H7 (cell line): Measurements from ENCODE around the gene GALNS. TPM values are rescaled to one million over a fixed set of nuclear protein-coding genes. Genes with fewer than 3 reads are reported as not detected.
A peak's percentile ranks its signal among the peaks of the same experiment; 100 is the strongest.
"Not testable (repeated sequence)": the region's sequence is repeated elsewhere in the genome, so short reads cannot be mapped to it uniquely, and the experiment has no call there.

ENCODE experiments used
- DNase-seq: peaks from one replicate; pipeline ENCODE4 v3.0.0; 2012
- H3K27me3 ChIP-seq: 2 replicates; pipeline ENCODE4 v1.6.0; 2011; ENCODE audit warnings: mild to moderate bottlenecking, low read length; ENCODE audit not compliant: control insufficient read depth, insufficient read depth
- H3K36me3 ChIP-seq: replicated peaks from 2 replicates; pipeline ENCODE4 v1.5.1; 2011; ENCODE audit warnings: low read length; ENCODE audit not compliant: control insufficient read depth, insufficient read depth
- H3K4me3 ChIP-seq: 2 replicates; pipeline ENCODE4 v1.5.1; 2011; ENCODE audit warnings: low read depth, mild to moderate bottlenecking, control low read depth, low read length, moderate library complexity; ENCODE audit not compliant: insufficient read depth
- total RNA-seq: library from RNA; depleted of rRNA; stranded (reverse); fragments of >200 nt; shearing (Covaris generic); gene quantifications from 2 replicates; pipeline ENCODE4 v1.2.3, GENCODE V29; 2014

GALNS gene
- total RNA-seq, 1 experiment from 2014 or later = 6.7 TPM

DNA sequence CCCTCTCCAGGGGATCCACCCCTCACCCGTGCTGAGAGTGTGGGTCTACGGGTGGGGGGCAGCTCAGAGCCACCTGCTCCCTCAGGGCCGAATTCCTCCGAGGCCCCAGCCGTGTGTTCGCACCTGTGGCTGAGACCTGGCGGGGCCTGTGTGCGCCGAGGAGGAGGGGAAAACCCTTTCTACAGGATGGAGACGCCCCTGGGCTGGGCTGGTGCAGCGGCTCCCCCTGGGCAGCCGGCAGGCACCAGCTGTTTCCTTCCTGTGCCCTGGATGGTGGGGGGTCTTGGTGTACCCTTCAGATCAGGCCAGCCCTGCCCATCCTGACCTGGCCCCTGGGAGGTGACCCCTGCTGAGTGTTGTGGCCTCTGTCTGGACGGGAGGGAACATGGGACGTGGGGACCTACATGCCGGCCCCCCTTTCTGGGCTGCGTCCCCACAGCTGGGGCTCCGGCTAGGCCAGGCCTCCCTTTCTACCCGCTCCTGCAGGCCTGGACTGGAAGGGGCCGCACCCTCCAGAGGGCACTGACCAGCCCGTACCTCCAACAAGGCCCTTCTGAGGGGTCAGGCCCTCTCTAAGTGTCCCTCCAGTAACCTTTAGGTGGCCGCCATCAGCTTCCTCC lies 38.0 kb upstream of the GALNS start:
- H3K27me3 ChIP-seq = no peaks in the 10 kb centered on the region
- DNase-seq = peak; percentile 85
- H3K36me3 ChIP-seq = no peaks in the 10 kb centered on the region
- H3K4me3 ChIP-seq = no peak overlapping the region

DNA sequence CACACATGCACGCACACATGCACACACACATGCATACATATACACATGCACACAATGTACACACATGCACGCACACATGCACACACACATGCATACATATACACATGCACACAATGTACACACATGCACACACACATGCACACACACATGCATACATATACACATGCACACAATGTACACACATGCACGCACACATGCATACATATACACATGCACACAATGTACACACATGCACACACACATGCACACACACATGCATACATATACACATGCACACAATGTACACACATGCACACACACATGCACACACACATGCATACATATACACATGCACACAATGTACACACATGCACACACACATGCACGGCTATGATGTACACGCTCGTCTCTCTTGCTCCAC lies 37.5 kb upstream of the GALNS start:
- not testable (repeated sequence) for H3K27me3 ChIP-seq, H3K4me3 ChIP-seq, H3K36me3 ChIP-seq, DNase-seq

DNA sequence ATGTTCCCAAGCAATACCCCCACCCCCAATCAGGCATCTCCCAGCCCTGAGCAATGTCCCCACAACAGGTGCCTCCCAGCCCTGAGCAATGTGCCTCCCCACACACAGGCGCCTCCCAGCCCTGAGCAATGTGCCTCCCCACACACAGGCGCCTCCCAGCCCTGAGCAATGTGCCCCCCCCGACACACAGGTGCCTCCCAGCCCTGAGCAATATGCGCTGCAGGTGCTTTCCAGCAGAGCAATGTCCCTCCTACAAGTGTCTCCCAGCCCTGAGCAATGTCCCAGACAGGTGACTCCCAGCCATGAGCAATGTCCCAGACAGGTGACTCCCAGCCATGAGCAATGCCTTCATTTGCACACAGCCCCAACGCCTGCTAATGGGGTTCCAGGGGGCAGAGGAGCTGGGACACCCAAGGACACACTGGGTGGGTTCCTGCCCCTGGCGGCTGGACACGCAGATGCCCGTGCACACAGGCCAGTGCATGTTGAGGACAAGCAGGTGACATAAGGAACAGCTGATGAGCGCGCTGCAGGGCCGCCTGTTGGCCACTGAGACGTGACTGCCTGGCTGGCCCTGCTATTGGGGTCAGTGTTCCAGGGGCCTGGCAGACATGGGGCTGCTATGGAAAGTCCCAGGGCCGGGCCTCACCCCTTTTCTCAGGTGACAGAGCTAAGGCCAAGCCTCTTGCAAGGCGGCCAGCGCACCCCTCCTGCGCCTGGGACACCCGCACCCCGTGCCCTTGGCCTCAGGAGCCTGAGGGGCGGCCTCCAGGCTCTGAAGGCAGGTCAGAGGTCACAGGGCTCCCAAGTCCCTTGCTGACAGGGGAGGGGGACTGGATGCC lies 36.6 kb upstream of the GALNS start:
- no peaks in the 10 kb centered on the region for H3K27me3 ChIP-seq
- no peaks in the 10 kb centered on the region for H3K36me3 ChIP-seq
- no peak for DNase-seq
- no peak overlapping the region for H3K4me3 ChIP-seq

DNA sequence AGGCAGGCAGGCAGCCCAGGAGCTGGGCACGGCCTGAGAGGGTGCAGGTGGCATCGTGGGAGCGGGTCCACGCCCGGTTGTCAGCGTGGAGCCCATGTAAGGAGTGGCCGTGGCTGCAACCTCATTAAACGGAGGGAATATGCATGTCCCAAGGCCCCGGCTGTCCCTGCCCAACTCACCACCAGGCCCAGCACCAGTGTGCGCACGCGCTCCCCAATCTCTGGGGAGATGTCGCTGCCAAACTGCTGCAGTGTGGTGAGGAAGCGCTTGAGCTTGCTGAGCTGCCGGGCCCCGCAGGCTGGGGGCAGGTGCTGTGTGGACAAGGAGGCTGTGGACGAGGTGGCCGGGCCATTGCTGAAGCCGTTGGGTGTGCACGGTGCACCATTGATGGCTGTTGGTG lies 35.3 kb upstream of the GALNS start:
- peak; percentile 52 for DNase-seq
- H3K36me3 ChIP-seq = no peaks in the 10 kb centered on the region
- H3K4me3 ChIP-seq = no peak overlapping the region
- H3K27me3 ChIP-seq = no peaks in the 10 kb centered on the region

DNA sequence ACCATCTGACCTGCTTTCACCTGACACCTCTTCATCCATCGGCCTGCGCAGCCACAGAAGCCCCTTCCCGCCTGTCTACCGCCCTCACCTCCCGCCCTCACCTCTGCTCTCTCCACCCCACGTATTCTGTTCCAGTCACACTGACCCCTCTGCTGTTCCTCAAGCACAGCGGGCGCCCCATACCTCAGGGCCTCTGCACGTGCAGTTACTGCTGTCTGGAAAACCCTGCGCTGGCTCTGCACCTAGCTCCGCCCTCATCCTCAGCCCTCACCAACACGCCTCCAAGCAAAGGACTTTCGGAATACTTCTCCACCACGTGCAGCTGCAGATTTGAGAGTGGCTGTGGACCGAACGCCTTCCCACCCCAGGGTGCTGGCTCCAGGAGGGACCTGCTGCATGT lies 34.3 kb upstream of the GALNS start:
- Histone ChIP-seq H3K36me3 (no peaks in the 10 kb centered on the region), H3K4me3 (no peak overlapping the region), H3K27me3 (no peaks in the 10 kb centered on the region)
- no peak for DNase-seq

DNA sequence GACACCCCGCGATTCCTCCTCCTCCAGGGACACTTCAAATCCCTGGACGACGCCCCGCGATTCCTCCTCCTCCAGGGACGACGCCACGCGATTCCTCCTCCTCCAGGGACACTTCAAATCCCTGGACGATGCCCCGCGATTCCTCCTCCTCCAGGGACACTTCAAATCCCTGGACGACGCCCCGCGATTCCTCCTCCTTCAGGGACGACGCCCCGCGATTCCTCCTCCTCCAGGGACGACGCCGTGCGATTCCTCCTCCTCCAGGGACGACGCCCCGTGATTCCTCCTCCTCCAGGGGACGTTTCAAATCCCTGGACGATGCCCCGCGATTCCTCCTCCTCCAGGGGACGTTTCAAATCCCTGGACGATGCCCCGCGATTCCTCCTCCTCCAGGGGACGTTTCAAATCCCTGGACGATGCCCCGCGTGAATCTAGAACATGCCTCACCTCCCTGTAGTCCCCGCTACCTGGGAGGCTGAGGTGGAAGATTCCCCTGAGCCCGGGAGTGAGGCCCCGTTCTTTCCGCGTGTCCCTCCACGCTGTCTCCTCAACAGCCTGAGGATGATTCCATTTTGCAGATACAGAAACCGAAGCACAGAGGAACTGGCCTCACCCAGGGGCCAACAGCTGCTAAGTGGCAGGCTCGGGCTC lies 33.1 kb upstream of the GALNS start:
- DNase-seq, H3K27me3 ChIP-seq, H3K36me3 ChIP-seq, H3K4me3 ChIP-seq: not testable (repeated sequence)

DNA sequence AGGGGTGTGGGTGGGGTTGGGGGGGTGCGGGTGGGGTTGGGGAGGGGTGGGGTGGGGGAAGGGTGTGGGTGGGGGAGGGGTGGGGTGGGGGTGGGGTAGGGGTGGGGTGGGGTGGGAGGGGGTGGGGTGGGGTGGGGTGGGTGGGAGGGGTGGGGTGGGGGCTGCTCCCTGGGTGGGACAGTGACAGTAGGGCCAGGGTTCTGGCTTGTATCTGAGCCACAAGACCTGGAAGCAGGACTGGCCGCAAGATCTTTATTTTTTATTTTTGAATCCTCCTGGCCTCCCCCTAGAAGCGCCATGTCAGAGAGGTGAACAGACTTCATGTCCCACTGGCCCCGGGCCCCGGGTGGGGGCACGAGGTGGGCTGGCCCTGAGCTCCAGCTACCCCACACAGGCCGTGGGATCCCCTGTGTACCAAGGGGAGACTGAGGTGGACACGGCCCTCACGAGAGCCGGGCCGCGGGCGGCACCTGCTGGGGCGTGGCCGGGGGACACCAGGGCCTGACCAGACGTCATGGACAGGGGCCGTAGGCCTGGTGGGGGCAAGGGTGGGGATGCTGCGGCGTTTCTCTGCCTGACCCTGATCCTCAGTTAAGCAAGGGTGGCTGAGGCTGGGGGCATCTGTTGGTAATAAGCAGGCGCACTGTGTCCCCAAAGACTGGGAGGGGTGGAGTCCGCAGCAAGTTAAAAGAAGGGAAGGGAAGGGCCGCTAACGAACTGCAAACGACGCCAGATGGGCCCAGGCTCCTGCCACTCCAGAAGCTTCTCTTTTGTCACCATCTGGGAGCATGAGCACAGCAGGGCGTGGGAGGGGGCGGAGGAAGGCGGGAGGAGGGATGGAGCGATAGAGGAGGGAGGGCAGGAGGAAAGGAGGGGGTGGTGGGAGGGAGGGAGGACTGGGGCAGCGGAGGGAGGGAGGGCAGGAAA lies 32.0 kb upstream of the GALNS start:
- Histone ChIP-seq H3K4me3 (no peak overlapping the region), H3K36me3 (no peaks in the 10 kb centered on the region), H3K27me3 (no peaks in the 10 kb centered on the region)
- peak; percentile 71 for DNase-seq

DNA sequence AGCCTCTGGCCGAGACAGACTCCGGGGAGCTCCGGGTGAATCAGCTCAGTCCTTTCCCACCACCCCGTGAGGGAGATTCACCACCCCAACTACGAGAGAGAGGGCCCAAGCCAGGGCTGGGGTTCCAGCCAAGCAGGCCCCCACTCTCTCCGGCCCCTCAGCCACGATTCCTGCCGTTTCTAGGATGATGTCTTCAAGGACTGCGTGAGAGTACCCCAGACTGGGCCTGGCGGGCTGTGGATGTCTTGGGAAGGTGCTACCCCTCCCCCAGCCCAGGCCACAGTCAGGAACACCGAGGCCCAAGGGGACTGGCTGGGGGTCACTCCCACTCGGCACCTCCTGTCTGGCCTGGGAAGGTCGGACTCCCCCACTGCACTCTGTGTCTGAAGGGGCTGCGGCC lies 31.3 kb upstream of the GALNS start:
- peak; percentile 60 for DNase-seq
- H3K4me3 ChIP-seq = no peak overlapping the region
- H3K27me3 ChIP-seq = no peaks in the 10 kb centered on the region
- no peaks in the 10 kb centered on the region for H3K36me3 ChIP-seq

DNA sequence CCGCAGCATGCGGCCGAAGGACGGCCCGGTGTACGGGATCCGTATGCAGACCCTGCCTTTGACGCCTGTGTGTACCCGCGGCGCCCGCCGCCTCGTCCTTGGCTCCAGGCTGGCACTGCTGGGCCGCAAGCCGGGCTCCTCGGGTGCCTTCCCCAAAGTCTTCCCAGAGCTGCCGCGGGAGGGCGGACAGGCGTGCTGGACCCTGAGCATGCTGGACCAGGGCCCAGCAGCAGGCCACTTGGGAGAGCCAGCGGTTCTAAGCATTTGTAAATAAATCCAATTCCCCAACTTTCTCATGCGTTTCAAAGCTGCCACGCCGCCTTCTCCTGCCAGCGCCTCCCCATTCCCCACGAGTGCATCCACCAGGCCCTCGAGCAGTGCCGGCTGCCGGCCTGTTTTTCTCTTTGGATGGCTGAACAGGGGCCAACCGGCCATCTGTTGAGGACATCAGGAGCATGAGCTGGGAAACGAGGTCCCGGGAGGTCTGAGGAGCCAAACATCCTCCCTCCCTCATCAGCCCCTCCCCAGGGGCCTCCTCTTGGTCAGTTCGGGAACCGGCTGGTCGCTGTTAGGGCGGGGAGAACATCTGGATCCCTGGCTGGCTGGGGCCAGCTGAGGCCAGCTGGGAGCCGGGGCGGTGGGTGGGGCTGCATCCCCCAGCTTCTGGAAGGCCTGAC lies 30.2 kb upstream of the GALNS start:
- no peaks in the 10 kb centered on the region for H3K36me3 ChIP-seq
- no peak overlapping the region for H3K4me3 ChIP-seq
- no peaks in the 10 kb centered on the region for H3K27me3 ChIP-seq
- DNase-seq = peak; percentile 70

DNA sequence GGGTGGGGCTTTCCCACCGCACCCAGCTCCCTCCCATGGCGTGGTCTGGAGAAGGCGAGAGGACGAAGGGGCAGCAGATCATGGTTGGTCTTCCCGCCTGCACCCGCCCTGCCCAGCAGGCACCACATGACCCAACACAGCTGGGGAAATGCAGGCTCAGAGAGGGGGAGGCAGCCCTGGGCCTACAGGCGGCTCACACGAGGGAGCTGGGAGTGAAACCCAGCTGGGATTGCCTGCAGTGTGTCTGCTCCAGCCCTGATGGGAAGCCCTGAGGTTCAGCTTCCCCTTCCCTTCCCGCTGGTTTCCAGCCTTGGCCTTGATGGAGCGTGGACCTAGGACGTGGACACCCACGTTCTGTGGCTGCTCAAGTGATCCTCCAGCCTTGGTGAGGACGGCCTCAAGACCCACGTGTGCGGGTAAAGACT lies 29.7 kb upstream of the GALNS start:
- H3K27me3 ChIP-seq = no peaks in the 10 kb centered on the region
- no peak overlapping the region for H3K4me3 ChIP-seq
- no peaks in the 10 kb centered on the region for H3K36me3 ChIP-seq
- DNase-seq = no peak

DNA sequence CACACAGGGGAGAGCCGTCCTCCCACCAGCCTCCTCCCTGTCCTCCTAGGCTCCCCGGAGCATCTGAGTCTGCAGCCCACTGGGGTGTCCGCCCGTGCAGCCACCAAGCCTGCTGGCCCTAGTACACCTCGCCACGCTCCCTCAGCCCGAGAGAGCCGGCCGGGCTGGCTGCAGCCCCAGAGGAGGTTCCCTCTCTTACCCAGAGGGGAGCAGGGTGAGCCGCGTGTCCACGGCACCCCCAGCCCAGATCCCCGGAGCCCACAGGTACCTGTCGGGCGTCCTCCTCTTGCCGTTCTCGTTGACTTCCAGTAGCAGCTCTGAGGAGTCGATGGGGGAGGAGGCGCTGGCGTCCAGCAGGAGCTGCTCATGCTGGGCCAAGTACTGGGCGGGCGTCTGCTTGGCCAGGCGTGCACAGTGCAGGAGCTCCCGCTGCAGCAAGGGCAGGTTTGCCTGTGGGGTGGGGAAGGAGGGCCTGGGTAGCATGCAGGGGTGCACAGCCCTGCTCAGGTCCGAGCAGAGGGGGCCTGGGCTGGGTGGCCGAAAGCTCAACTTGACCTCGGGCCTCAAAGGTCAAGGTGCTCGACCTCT lies 29.0 kb upstream of the GALNS start:
- Histone ChIP-seq H3K36me3 (no peaks in the 10 kb centered on the region), H3K27me3 (no peaks in the 10 kb centered on the region), H3K4me3 (no peak overlapping the region)
- DNase-seq = no peak

DNA sequence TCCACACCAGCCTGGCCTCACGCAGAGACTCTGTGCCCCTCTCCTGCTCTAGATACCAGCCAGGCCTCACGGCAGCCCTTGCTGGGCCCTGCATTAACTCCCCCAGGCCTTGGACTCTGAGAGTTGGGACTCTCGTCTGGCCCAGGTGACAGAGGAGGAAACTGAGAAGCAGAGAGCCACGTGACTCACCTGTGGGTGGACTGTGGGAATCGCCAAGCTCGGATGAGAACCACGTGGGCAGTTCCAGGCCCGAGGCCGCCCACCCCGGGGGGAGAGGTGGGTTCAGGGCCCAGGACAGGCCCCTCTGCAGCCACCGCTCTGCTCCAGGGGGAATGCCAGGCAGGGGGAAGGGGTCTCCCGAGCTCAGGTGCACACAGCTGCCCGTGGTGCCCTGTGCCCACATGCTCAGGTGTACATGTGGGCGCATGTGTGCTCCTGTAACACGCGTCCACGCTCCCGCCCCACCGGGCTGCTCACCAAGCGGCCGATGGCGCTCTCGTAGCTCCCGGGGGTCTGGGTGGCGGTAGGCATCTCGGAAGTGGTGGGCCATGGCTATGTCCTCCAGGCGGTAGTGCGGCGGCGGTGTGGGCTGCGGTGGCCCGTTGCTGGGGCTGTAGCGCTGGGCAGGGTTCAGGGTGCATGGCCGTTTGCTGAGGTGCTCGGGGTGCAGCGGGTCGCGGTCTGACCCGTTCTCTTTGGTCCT lies 28.0 kb upstream of the GALNS start:
- Histone ChIP-seq H3K27me3 (no peaks in the 10 kb centered on the region), H3K36me3 (no peaks in the 10 kb centered on the region), H3K4me3 (no peak overlapping the region)
- DNase-seq = no peak

DNA sequence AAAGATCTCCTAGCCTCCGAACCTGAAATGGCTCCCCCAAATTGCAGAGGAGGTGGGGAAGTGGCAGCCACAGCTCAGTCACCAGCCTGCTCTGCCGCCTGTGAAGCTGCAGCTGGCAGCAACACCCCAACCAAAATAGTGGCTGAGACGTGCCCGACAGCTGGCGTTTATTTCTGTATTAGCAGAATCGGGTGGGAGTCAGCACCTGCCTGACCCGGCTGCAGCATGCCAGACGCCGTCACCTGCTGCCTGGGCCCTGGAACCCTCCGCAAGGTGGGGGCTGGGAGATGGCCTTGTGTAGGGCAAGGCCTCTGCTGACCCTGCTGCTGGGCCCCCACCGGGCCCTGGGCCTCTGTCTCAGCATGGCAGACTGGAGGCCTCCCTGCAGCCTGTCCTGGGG lies 27.2 kb upstream of the GALNS start:
- Histone ChIP-seq H3K27me3 (no peaks in the 10 kb centered on the region), H3K36me3 (no peaks in the 10 kb centered on the region), H3K4me3 (no peak overlapping the region)
- no peak for DNase-seq
